ENCODE measurements around the gene RPL26. TPM values are rescaled to one million over a fixed set of nuclear protein-coding genes. Genes with fewer than 3 reads are reported as not detected.

RPL26 gene
- total RNA-seq, 6 experiments from 2014 or later, result 467 to 1,753 (median 509) TPM

GRCh38 chr17:8371786-8372185, 11.2 kb downstream of the RPL26 start:
- Histone ChIP-seq H3K4me1 (peaks cover 0 to 5% (median 2%) of the 10 kb centered on the region in 4 donors), H3K4me3 (no peak overlapping the region), H3K27me3 (no peaks in the 10 kb centered on the region), H3K27ac (no peak overlapping the region), H3K9me3 (no peaks in the 10 kb centered on the region), H3K36me3 (peaks cover 0 to 14% (median 5%) of the 10 kb centered on the region in 4 donors)
- TF ChIP-seq CTCF (IDR thresholded peaks at IDR 0.05) (no peak), POLR2A (IDR thresholded peaks at IDR 0.05) (no peak)
- intact Hi-C loops (cut with DNase I), result no loop called here
- WGBS (ENCODE audit: insufficient coverage, low coverage, low lambda C conversion rate, missing lambda C conversion rate), result 90% methylated on average over 4 of the region's 4 CpGs
- ATAC-seq (no peak), DNase-seq (no peak)

GRCh38 chr17:8369944-8370343, 13.0 kb downstream of the RPL26 start:
- intact Hi-C loops (cut with DNase I), result no loop called here

GRCh38 chr17:8368193-8368592, 14.8 kb downstream of the RPL26 start:
- no peaks in the 10 kb centered on the region for H3K9me3 ChIP-seq
- H3K36me3 ChIP-seq, result peaks cover 0 to 14% (median 5%) of the 10 kb centered on the region in 4 donors
- no peak for ATAC-seq
- H3K27ac ChIP-seq, result no peak overlapping the region
- 83% methylated on average over 3 of the region's 3 CpGs for WGBS (ENCODE audit: insufficient coverage, low coverage, low lambda C conversion rate, missing lambda C conversion rate)
- H3K27me3 ChIP-seq, result no peaks in the 10 kb centered on the region
- no peaks in the 10 kb centered on the region for H3K4me1 ChIP-seq
- H3K4me3 ChIP-seq, result no peak overlapping the region
- TF ChIP-seq CTCF (IDR thresholded peaks at IDR 0.05) (no peak), POLR2A (IDR thresholded peaks at IDR 0.05) (no peak)
- DNase-seq, result no peak
- intact Hi-C loops (cut with DNase I), result no loop called here

More at GRCh38 chr17:8369944-8370343, 13.0 kb downstream of the RPL26 start:
- Histone ChIP-seq H3K27me3 (no peaks in the 10 kb centered on the region), H3K9me3 (no peaks in the 10 kb centered on the region), H3K4me1 (no peaks in the 10 kb centered on the region), H3K27ac (no peak overlapping the region), H3K36me3 (peaks cover 0 to 14% (median 5%) of the 10 kb centered on the region in 4 donors), H3K4me3 (no peak overlapping the region)
- WGBS (ENCODE audit: insufficient coverage, low coverage, low lambda C conversion rate, missing lambda C conversion rate), result 80% methylated on average over 8 of the region's 8 CpGs
- DNase-seq, result no peak
- no peak for ATAC-seq
- TF ChIP-seq CTCF (IDR thresholded peaks at IDR 0.05) (no peak), POLR2A (IDR thresholded peaks at IDR 0.05) (no peak)

GRCh38 chr17:8366231-8366630, 16.8 kb downstream of the RPL26 start:
- peak in 2 of 4 donors; percentile 23 to 52 for ATAC-seq
- H3K27me3 ChIP-seq, result no peaks in the 10 kb centered on the region
- DNase-seq, result no peak
- intact Hi-C loops (cut with DNase I), result no loop called here
- WGBS (ENCODE audit: insufficient coverage, low coverage, low lambda C conversion rate, missing lambda C conversion rate), result 87% methylated on average over 2 of the region's 2 CpGs
- H3K4me1 ChIP-seq, result no peaks in the 10 kb centered on the region
- H3K9me3 ChIP-seq, result no peaks in the 10 kb centered on the region
- no peak overlapping the region for H3K4me3 ChIP-seq
- TF ChIP-seq POLR2A (IDR thresholded peaks at IDR 0.05) (no peak), CTCF (IDR thresholded peaks at IDR 0.05) (no peak)
- H3K36me3 ChIP-seq, result peaks cover 0 to 14% (median 5%) of the 10 kb centered on the region in 4 donors
- no peak overlapping the region for H3K27ac ChIP-seq

GRCh38 chr17:8365143-8365542, 17.9 kb downstream of the RPL26 start:
- H3K27ac ChIP-seq, result no peak overlapping the region
- peak in 1 of 4 donors; percentile 34 for ATAC-seq

More at GRCh38 chr17:8365143-8365542, 17.9 kb downstream of the RPL26 start:
- Histone ChIP-seq H3K4me1 (no peaks in the 10 kb centered on the region), H3K36me3 (peaks cover 0 to 14% (median 5%) of the 10 kb centered on the region in 4 donors), H3K4me3 (no peak overlapping the region), H3K9me3 (no peaks in the 10 kb centered on the region), H3K27me3 (no peaks in the 10 kb centered on the region)
- TF ChIP-seq POLR2A (IDR thresholded peaks at IDR 0.05) (no peak), CTCF (IDR thresholded peaks at IDR 0.05) (no peak)
- DNase-seq, result no peak
- 100% methylated on average over 1 of the region's 1 CpG for WGBS (ENCODE audit: insufficient coverage, low coverage, low lambda C conversion rate, missing lambda C conversion rate)
- intact Hi-C loops (cut with DNase I), result no loop called here

All from right lobe of liver (tissue), 6 donors.